MM.1S (cell line): Measurements from ENCODE around the gene SLC29A3.

Experiments used
- DNase-seq: peaks from one replicate; pipeline ENCODE4 v3.0.0-alpha.2; 2015
- H2AFZ ChIP-seq: fragments of 300-600 bp; sonication (generic); 2 replicates; pipeline ENCODE4 v1.6.0; 2016; ENCODE audit warnings: antibody characterized with exemption, low read length
- H3F3A ChIP-seq: fragments of 300-600 bp; sonication (generic); 2 replicates; pipeline ENCODE4 v1.6.1; 2016; ENCODE audit warnings: mild to moderate bottlenecking, antibody characterized with exemption, low read length, moderate library complexity, mixed read lengths; ENCODE audit not compliant: insufficient read depth
- H3K27ac ChIP-seq: fragments of 300-600 bp; sonication (generic); 2 replicates; pipeline ENCODE4 v1.5.1; 2016; ENCODE audit warnings: mild to moderate bottlenecking, low read length
- H3K27me3 ChIP-seq: fragments of 300-600 bp; sonication (generic); replicated peaks from 2 replicates; pipeline ENCODE4 v1.6.0; 2016; ENCODE audit warnings: low read length; ENCODE audit not compliant: insufficient read depth
- H3K36me3 ChIP-seq: fragments of 300-600 bp; sonication (generic); replicated peaks from 2 replicates; pipeline ENCODE4 v1.6.1; 2016; ENCODE audit warnings: mild to moderate bottlenecking, low read length, mixed read lengths; ENCODE audit not compliant: insufficient read depth
- H3K4me1 ChIP-seq: fragments of 300-600 bp; sonication (generic); 2 replicates; pipeline ENCODE4 v1.6.1; 2016; ENCODE audit warnings: low read length, mixed read lengths
- H3K4me2 ChIP-seq: fragments of 300-600 bp; sonication (generic); 2 replicates; pipeline ENCODE4 v1.6.0; 2016; ENCODE audit warnings: low read depth, low read length
- H3K4me3 ChIP-seq: fragments of 300-600 bp; sonication (generic); 2 replicates; pipeline ENCODE4 v1.5.1; 2016; ENCODE audit warnings: low read length, mixed read lengths
- H3K79me2 ChIP-seq: fragments of 300-600 bp; sonication (generic); 2 replicates; pipeline ENCODE4 v1.6.1; 2016; ENCODE audit warnings: mixed run types, low read length, mixed read lengths
- H3K9ac ChIP-seq: fragments of 300-600 bp; sonication (generic); 2 replicates; pipeline ENCODE4 v1.6.1; 2016; ENCODE audit warnings: low read length, mixed read lengths
- H3K9me2 ChIP-seq: fragments of 300-600 bp; sonication (generic); replicated peaks from 2 replicates; pipeline ENCODE4 v1.6.1; 2016; ENCODE audit warnings: mild to moderate bottlenecking, low read length, mixed read lengths; ENCODE audit not compliant: insufficient read depth
- H3K9me3 ChIP-seq: fragments of 300-600 bp; sonication (generic); replicated peaks from 2 replicates; pipeline ENCODE4 v1.6.1; 2016; ENCODE audit warnings: mild to moderate bottlenecking, low read length, mixed read lengths; ENCODE audit not compliant: insufficient read depth
- H4K20me1 ChIP-seq: fragments of 300-600 bp; sonication (generic); 2 replicates; pipeline ENCODE4 v1.6.1; 2016; ENCODE audit warnings: mild to moderate bottlenecking, low read length, moderate library complexity, mixed read lengths; ENCODE audit not compliant: insufficient read depth
- EZH2 ChIP-seq: fragments of 300-600 bp; sonication (generic); optimal IDR thresholded peaks from 2 replicates; pipeline ENCODE3; 2017; ENCODE audit warnings: low read depth, mild to moderate bottlenecking, antibody characterized with exemption, low read length, mixed read lengths
- EZH2phosphoT487 ChIP-seq: fragments of 300-600 bp; sonication (generic); IDR thresholded peaks from 2 replicates; pipeline ENCODE4 v1.6.1; 2018; ENCODE audit warnings: antibody characterized with exemption, low read length
- TF ChIP-seq, protein P1 (sequence below): fragments of 300-600 bp; sonication (generic); IDR thresholded peaks from 2 replicates; pipeline ENCODE4 v1.5.1; 2016; ENCODE audit warnings: antibody characterized with exemption, low read length, mixed read lengths

Gene SLC29A3

DNA sequence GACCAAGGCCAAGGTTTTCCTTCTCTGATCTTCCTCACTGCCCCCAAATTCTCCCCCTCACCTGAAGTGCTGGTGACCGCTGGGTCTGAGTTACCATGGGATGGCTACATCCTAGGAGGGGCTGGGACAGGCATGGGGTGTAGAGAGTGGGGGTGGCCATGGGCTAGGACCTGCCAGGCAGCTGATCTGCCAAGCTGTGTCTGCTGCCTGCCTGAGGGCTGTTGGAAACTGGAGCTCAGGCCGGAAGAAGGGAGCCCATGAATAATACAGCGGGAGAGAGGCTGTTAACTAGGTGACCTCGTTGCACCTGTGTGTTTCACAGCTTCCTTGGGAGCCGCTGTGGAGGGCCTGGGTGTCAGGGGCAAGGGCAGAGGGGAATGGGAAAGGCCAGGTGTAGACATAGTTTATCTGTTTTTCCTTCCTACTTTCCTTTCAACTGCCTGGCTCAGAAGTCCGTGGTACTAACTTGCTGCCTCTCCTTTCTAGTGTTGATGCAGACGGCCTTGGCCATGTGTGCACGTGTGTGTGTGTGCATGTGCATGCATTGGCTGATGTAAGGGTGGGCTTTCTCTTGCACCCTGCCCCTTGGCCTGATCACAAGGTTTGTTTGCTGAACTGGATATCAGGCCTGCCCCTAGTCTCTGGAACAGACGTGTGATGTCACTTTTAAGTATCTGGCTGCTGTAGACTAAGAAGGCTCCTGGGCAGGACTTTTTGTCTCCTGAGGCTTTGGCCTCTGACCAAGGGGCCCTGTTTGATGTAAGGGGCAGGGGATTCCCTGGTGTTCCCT, 89.6 kb downstream of the SLC29A3 start:
- no peaks in the 10 kb centered on the region for H3K4me1 ChIP-seq
- H3K9me2 ChIP-seq, result no peaks in the 10 kb centered on the region
- DNase-seq, result no peak
- H4K20me1 ChIP-seq, result no peaks in the 10 kb centered on the region
- no peak overlapping the region for H3K27ac ChIP-seq
- H3F3A ChIP-seq, result no peaks in the 10 kb centered on the region
- no peak overlapping the region for H3K9ac ChIP-seq
- H3K27me3 ChIP-seq, result peaks cover 16% of the 10 kb centered on the region
- no peaks in the 10 kb centered on the region for H3K9me3 ChIP-seq
- H3K4me3 ChIP-seq, result no peak overlapping the region
- no peak overlapping the region for H2AFZ ChIP-seq
- TF ChIP-seq EZH2phosphoT487 (no peak), EZH2 (no peak)
- TF ChIP-seq, protein P1, sequence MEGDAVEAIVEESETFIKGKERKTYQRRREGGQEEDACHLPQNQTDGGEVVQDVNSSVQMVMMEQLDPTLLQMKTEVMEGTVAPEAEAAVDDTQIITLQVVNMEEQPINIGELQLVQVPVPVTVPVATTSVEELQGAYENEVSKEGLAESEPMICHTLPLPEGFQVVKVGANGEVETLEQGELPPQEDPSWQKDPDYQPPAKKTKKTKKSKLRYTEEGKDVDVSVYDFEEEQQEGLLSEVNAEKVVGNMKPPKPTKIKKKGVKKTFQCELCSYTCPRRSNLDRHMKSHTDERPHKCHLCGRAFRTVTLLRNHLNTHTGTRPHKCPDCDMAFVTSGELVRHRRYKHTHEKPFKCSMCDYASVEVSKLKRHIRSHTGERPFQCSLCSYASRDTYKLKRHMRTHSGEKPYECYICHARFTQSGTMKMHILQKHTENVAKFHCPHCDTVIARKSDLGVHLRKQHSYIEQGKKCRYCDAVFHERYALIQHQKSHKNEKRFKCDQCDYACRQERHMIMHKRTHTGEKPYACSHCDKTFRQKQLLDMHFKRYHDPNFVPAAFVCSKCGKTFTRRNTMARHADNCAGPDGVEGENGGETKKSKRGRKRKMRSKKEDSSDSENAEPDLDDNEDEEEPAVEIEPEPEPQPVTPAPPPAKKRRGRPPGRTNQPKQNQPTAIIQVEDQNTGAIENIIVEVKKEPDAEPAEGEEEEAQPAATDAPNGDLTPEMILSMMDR, result no peak
- no peak overlapping the region for H3K4me2 ChIP-seq
- no peaks in the 10 kb centered on the region for H3K79me2 ChIP-seq
- H3K36me3 ChIP-seq, result no peaks in the 10 kb centered on the region

DNA sequence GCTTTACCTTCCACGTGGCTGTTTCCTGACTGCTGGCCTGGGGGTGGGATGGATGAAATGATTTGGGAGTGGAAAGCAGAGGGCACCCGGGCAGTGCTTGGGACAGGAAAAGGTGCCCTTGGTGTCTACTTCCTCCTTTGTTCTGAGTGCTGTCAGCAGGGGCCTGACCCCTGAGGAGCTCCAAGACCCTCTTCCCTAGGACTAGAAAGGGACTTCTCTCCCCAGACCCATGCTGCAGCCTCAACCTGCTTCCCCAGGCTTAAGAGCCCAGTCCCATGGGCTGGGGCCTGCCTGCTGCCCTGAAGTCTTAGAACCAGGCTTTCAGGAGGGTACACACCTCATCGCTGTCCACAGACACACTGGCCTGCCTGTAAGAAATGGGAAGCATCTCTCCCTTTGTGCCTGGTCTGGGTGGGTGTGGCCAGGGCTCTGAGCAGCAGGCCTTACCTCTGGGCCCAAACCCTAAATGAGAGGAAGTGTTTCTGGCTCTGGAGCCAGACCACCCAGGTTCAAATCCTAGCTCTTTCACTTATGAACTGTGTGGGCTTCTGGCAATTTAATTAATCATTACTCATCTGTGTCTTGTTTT, 90.6 kb downstream of the SLC29A3 start:
- H2AFZ ChIP-seq, result no peak overlapping the region
- no peak for DNase-seq

More for the DNA sequence above, 90.6 kb downstream of the SLC29A3 start:
- Histone ChIP-seq H3K9ac (no peak overlapping the region), H3K27ac (no peak overlapping the region), H3K9me2 (no peaks in the 10 kb centered on the region), H3K4me3 (no peak overlapping the region), H3K4me2 (no peak overlapping the region), H3K79me2 (no peaks in the 10 kb centered on the region), H3K4me1 (no peaks in the 10 kb centered on the region), H4K20me1 (no peaks in the 10 kb centered on the region), H3K27me3 (peaks cover 7% of the 10 kb centered on the region; the same call in 1 of the 2 replicates), H3K9me3 (no peaks in the 10 kb centered on the region), H3F3A (no peaks in the 10 kb centered on the region), H3K36me3 (no peaks in the 10 kb centered on the region)
- TF ChIP-seq, protein P1, result no peak
- no peak for TF ChIP-seq EZH2phosphoT487
- TF ChIP-seq EZH2, result no peak
